ENCODE data around the gene SPAG6.

DNA sequence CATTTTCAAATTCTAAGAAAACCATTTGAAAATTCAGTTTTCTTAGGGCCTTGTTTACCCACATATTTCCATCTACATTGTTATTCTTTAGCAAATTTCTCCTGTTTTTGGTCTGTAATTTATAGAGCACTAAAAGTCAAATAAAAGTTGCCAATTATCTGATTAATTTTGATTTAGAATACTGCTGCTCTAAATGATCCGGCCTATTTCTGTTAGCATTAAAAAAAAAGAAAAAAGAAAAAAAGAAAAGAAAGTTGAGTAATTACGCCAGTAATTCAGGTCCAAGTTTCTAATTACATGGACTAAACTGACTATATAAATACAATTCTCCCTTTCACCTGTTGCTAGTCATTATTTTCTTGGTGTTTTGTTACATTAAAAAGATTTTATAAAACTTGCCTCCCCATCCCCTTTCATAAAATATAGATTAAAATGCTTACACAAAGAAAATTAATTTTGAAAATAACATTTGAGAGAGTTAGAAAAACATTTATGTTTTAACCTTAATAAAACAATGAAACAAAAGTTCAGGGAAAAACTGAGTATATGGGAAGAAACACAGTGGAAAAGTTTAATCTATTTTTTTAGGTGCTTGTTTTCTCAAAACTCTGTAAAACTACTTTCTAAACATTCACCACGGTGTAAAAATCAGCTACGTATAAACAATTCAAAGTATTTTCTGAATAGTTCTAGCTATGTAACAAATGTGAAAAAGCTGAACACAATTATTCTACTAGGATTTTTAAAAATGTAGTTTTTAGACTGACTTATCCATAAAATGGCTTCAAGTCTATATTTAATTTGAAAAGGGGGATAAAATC, 35.9 kb upstream of the SPAG6 start:
- TF ChIP-seq, protein P1, sequence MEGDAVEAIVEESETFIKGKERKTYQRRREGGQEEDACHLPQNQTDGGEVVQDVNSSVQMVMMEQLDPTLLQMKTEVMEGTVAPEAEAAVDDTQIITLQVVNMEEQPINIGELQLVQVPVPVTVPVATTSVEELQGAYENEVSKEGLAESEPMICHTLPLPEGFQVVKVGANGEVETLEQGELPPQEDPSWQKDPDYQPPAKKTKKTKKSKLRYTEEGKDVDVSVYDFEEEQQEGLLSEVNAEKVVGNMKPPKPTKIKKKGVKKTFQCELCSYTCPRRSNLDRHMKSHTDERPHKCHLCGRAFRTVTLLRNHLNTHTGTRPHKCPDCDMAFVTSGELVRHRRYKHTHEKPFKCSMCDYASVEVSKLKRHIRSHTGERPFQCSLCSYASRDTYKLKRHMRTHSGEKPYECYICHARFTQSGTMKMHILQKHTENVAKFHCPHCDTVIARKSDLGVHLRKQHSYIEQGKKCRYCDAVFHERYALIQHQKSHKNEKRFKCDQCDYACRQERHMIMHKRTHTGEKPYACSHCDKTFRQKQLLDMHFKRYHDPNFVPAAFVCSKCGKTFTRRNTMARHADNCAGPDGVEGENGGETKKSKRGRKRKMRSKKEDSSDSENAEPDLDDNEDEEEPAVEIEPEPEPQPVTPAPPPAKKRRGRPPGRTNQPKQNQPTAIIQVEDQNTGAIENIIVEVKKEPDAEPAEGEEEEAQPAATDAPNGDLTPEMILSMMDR (IDR thresholded peaks at IDR 0.05), result no peak
- TF ChIP-seq POLR2A (IDR thresholded peaks at IDR 0.05), result no peak
